ENCODE data around the gene TGFBR3L. TPM values are rescaled to one million over a fixed set of nuclear protein-coding genes. Genes with fewer than 3 reads are reported as not detected.
"Not testable (repeated sequence)": the region's sequence is repeated elsewhere in the genome, so short reads cannot be mapped to it uniquely, and the experiment has no call there.

TGFBR3L gene
- total RNA-seq, 1 donor from 2014 or later, result 7.1 TPM

DNA sequence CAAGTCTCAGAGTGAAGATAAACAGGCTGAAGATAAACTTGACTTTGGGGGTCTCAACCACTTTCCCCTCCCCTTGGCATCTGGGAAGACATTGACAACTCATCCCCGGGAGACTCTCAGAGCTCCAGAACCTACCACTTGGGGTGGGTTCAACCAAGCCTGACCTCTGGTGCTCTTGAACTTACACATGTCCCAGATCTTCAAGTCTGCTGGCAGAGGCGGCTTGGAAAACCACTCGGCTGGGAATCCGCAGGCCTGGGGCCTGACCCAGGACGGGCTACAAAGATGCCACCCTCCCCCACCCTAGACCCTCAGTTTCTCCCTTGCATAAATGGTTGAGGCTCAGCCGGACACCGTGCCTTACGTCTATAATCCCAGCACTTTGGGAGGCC is 25.8 kb upstream of the TGFBR3L start:
- no peak overlapping the region for H3K27ac ChIP-seq
- no peaks in the 10 kb centered on the region for H3K9me3 ChIP-seq
- no peaks in the 10 kb centered on the region for H3K4me1 ChIP-seq
- peaks cover 3% of the 10 kb centered on the region for H3K27me3 ChIP-seq
- intact Hi-C loops (cut with DNase I), result no loop called here
- H3K4me3 ChIP-seq, result peak overlapping the region; percentile 16 to 40
- H3K36me3 ChIP-seq, result no peaks in the 10 kb centered on the region
- TF ChIP-seq, protein P1, sequence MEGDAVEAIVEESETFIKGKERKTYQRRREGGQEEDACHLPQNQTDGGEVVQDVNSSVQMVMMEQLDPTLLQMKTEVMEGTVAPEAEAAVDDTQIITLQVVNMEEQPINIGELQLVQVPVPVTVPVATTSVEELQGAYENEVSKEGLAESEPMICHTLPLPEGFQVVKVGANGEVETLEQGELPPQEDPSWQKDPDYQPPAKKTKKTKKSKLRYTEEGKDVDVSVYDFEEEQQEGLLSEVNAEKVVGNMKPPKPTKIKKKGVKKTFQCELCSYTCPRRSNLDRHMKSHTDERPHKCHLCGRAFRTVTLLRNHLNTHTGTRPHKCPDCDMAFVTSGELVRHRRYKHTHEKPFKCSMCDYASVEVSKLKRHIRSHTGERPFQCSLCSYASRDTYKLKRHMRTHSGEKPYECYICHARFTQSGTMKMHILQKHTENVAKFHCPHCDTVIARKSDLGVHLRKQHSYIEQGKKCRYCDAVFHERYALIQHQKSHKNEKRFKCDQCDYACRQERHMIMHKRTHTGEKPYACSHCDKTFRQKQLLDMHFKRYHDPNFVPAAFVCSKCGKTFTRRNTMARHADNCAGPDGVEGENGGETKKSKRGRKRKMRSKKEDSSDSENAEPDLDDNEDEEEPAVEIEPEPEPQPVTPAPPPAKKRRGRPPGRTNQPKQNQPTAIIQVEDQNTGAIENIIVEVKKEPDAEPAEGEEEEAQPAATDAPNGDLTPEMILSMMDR (IDR thresholded peaks at IDR 0.05), result no peak
- DNase-seq (ENCODE audit: low spot score in 2 of 2), result no peak

DNA sequence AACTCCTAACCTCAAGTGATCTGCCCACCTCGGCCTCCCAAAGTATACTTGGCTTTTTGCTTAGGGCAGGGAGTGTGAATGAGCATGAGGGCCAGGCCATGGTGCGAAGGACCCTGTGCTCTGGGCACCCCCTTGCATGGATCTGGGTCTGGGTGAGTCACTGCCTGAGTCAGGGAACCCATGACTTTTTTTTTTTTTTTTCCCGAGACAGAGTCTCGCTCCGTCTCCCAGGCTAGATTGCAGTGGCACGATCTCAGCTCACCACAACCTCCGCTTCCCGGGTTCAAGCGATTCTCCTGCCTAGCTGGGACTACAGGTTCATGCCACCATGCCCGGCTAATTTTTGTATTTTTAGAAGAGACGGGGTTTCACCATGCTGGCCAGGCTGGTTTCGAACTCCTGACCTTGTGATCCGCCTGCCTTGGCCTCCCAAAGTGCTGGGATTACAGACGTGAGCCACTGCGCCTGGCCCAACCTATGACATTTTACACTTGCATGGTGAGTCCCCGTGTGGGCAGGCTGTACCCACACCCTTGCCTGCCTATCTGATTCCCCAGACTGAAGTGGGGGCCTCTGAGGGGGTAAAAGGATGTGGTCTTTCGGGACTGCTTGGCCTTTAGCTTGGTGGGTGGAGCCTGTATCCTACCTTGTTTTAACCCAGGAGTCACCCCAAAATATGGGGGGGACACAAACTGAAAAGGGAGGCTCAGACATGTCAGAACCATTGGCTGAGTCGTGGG is 21.1 kb upstream of the TGFBR3L start:
- H3K4me1 ChIP-seq; H3K36me3 ChIP-seq; intact Hi-C loops (cut with DNase I); H3K27ac ChIP-seq; H3K27me3 ChIP-seq; H3K4me3 ChIP-seq; H3K9me3 ChIP-seq; DNase-seq (ENCODE audit: low spot score in 2 of 2): not testable (repeated sequence)

DNA sequence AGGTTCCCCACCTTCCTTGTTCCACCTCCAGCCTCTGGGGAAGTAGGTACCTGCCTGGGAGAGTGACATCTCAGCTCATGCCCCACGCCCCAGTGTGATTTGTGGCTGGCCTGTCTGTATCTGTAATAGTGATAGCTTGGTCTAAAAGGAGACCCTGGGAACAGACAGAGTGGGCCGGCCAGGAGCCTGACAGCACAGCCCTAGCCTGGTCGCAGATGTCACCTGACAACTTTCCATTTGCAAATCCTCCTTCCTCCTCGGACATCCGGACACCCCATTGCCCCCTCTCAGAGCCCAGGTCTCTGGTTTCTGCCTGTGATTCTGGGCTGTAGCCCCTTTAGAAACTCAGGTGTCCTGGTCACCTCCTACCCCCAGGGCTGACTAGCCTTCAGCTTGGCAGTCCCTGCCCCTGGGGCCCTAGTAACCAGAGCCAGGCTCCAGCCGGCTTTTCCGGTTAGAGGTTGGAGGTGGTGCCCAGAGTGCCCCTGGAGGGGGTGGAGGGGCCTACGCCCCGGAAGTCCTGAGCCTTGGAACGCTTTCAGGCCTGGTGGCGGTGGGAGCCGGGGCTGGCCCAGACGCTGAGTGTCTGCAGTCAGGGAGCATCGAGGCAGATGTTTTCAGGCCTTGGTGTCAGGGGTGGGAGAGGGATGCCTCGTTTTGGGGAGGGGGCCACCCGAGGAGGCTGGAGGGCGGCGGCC is 19.9 kb upstream of the TGFBR3L start:
- no peaks in the 10 kb centered on the region for H3K9me3 ChIP-seq
- H3K4me3 ChIP-seq, result no peak overlapping the region
- TF ChIP-seq, protein P1 (IDR thresholded peaks at IDR 0.05), result no peak
- H3K27ac ChIP-seq, result no peak overlapping the region
- H3K27me3 ChIP-seq, result no peaks in the 10 kb centered on the region
- no peaks in the 10 kb centered on the region for H3K36me3 ChIP-seq
- no peak for DNase-seq (ENCODE audit: low spot score in 2 of 2)
- intact Hi-C loops (cut with DNase I), result no loop called here
- no peaks in the 10 kb centered on the region for H3K4me1 ChIP-seq

DNA sequence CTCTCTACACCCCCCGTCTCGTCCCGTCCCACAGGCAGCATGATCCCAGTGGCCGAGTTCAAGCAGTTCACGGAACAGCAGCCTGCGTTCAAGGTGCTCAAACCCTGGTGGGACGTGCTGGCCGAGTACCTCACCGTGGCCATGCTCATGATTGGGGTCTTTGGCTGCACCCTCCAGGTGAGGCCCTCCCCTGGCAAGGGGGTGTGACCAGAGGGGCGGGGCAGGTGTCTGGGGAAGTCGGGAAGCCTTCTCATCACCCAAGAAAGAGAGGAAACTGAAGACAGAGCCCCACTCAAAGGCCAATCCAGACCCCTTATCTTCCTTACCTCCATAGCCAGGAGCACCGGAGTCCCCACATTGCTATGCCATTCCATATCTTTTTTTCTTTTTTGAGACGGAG is 19.1 kb upstream of the TGFBR3L start:
- no peak for DNase-seq (ENCODE audit: low spot score in 2 of 2)
- TF ChIP-seq, protein P1 (IDR thresholded peaks at IDR 0.05), result no peak
- intact Hi-C loops (cut with DNase I), result no loop called here
- Histone ChIP-seq H3K4me1 (no peaks in the 10 kb centered on the region), H3K9me3 (no peaks in the 10 kb centered on the region), H3K27ac (no peak overlapping the region), H3K36me3 (no peaks in the 10 kb centered on the region), H3K4me3 (no peak overlapping the region), H3K27me3 (no peaks in the 10 kb centered on the region)

DNA sequence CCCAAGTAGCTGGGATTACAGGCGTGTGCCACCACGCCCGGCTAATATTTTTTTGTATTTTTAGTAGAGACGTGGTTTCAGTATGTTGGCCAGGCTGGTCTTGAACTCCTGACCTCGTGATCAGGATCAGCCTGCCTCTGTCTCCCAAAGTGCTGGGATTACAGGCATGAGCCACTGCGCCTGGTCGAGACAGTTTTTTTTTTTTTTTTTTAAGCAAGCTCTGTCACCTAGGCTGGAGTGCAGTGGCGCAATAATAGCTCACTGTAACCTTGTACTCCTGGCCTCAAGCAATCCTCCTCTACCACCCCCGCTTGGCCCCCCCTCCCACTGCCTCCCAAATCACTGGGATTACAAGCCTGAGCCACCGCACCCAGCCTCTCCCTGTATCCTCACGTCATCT is 17.3 kb upstream of the TGFBR3L start:
- no peak overlapping the region for H3K4me3 ChIP-seq
- intact Hi-C loops (cut with DNase I), result no loop called here
- H3K27ac ChIP-seq, result no peak overlapping the region
- no peaks in the 10 kb centered on the region for H3K27me3 ChIP-seq
- H3K36me3 ChIP-seq, result no peaks in the 10 kb centered on the region
- no peaks in the 10 kb centered on the region for H3K4me1 ChIP-seq
- H3K9me3 ChIP-seq, result no peaks in the 10 kb centered on the region
- TF ChIP-seq, protein P1 (IDR thresholded peaks at IDR 0.05), result no peak
- DNase-seq (ENCODE audit: low spot score in 2 of 2), result no peak

DNA sequence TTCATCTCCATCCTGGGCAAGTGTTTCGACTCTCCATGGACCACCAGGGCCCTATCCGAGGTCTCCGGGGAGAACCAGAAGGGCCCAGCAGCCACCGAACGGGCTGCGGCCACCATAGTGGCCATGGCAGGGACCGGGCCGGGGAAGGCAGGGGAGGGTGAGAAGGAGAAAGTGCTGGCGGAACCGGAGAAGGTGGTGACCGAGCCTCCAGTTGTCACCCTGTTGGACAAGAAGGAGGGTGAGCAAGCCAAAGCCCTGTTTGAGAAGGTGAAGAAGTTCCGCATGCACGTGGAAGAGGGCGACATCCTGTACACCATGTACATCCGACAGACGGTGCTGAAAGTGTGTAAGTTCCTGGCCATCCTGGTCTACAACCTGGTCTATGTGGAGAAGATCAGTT is 15.7 kb upstream of the TGFBR3L start:
- DNase-seq (ENCODE audit: low spot score in 2 of 2), result no peak
- Histone ChIP-seq H3K36me3 (no peaks in the 10 kb centered on the region), H3K27ac (no peak overlapping the region), H3K4me1 (peaks cover 0 to 7% of the 10 kb centered on the region in 2 donors), H3K4me3 (no peak overlapping the region), H3K9me3 (no peaks in the 10 kb centered on the region), H3K27me3 (no peaks in the 10 kb centered on the region)
- intact Hi-C loops (cut with DNase I), result no loop called here
- TF ChIP-seq, protein P1 (IDR thresholded peaks at IDR 0.05), result no peak

Data from ascending aorta (tissue), 2 donors.